ENCODE results near the gene BBIP1. TPM values are rescaled to one million over a fixed set of nuclear protein-coding genes. Genes with fewer than 3 reads are reported as not detected.
A peak's percentile ranks its signal among the peaks of the same experiment; 100 is the strongest.

Gene BBIP1, protein sequence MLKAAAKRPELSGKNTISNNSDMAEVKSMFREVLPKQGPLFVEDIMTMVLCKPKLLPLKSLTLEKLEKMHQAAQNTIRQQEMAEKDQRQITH
- 33.6 and 37.8 TPM in 2 replicates for total RNA-seq
- long read RNA-seq, transcript BBIP1-207 (4 exons, 2,119 nt) = major isoform, 18 of 37 reads
- long read RNA-seq, partial matches to known transcripts = 12 of 37 reads
- long read RNA-seq, other reads (novel, unspliced or antisense) = 3 of 37 reads

DNA sequence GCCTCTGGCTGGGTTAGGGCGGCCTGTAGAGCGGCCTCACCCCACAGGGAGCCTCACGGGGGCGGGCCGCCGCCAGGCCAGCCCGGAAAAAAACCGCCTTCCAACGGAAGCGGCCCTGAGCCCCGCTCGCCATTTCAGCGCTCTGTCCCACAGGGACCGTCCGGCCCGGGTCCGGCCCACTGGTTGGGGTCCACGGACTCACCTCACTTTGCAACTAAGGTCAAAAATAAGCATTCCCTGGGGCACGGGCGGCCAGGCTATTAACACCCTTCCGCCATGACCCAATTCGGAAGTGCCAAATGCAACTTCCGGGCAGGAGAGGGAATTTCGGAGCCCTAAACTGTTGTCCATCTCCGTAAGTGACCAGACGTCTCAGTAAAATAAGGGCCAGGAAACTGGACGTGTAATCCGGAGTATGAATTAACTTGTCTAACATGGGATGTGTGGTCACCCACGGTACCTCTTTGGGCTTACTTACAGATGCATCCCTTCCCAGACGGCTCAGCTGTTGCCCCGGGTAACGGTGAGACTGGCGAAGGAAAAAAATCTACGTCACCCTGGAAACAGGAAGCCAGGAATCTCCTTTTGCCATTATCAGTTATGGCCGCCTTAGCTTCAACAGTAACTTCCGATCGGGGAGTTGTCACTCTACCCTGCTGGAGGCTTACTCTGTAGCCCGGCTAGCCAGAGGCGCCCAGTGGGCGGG lies at the start of gene BBIP1:
Gene BBIP1 (minus strand): TSS at position 538 of the 706 bp plus-strand sequence. CDS start 1,023 bp downstream, outside the sequence.
- peak within 1 kb of the TSS; percentile 99 for H3K27ac Mint-ChIP-seq (ENCODE audit: unreplicated experiment)
- H3K4me1 Mint-ChIP-seq = peaks cover 36% of the 10 kb centered on the region
- TF ChIP-seq, protein P1, sequence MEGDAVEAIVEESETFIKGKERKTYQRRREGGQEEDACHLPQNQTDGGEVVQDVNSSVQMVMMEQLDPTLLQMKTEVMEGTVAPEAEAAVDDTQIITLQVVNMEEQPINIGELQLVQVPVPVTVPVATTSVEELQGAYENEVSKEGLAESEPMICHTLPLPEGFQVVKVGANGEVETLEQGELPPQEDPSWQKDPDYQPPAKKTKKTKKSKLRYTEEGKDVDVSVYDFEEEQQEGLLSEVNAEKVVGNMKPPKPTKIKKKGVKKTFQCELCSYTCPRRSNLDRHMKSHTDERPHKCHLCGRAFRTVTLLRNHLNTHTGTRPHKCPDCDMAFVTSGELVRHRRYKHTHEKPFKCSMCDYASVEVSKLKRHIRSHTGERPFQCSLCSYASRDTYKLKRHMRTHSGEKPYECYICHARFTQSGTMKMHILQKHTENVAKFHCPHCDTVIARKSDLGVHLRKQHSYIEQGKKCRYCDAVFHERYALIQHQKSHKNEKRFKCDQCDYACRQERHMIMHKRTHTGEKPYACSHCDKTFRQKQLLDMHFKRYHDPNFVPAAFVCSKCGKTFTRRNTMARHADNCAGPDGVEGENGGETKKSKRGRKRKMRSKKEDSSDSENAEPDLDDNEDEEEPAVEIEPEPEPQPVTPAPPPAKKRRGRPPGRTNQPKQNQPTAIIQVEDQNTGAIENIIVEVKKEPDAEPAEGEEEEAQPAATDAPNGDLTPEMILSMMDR (conservative IDR thresholded peaks at IDR 0.05) = peak; percentile 1
- DNase-seq (ENCODE audit: low read depth, low spot score) = no peak
- H3K27me3 Mint-ChIP-seq (ENCODE audit: low read depth) = no peaks in the 10 kb centered on the region
- no peaks in the 10 kb centered on the region for H3K36me3 Mint-ChIP-seq (ENCODE audit: low read depth)
- peak within 1 kb of the TSS; percentile 100 for H3K4me3 Mint-ChIP-seq
- H3K9me3 Mint-ChIP-seq = no peaks in the 10 kb centered on the region

DNA sequence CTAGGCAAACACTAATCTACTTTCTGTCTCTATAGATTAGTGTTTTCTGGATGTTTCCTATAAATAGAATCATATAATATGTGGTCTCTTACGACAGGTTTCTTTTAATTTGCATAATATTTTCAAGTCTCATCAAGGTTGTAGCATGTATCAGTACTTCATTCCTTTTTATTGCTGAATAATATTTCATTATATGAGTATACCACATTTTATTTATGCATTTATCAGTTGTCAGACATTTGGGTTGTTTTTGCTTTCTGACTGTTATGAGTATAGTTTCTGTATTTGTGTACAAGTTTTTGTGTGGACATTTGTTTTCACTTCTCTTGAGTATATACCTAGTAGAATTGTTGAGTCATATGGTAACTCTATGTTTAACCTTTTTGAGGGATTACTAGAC lies 48.7 kb upstream of the BBIP1 start:
- Mint-ChIP-seq H3K4me1 (peaks cover 5% of the 10 kb centered on the region), H3K4me3 (no peak overlapping the region), H3K27ac (ENCODE audit: unreplicated experiment) (no peak overlapping the region), H3K9me3 (no peaks in the 10 kb centered on the region), H3K27me3 (ENCODE audit: low read depth) (no peaks in the 10 kb centered on the region), H3K36me3 (ENCODE audit: low read depth) (no peaks in the 10 kb centered on the region)
- TF ChIP-seq, protein P1 (conservative IDR thresholded peaks at IDR 0.05) = no peak
- DNase-seq (ENCODE audit: low read depth, low spot score) = no peak

DNA sequence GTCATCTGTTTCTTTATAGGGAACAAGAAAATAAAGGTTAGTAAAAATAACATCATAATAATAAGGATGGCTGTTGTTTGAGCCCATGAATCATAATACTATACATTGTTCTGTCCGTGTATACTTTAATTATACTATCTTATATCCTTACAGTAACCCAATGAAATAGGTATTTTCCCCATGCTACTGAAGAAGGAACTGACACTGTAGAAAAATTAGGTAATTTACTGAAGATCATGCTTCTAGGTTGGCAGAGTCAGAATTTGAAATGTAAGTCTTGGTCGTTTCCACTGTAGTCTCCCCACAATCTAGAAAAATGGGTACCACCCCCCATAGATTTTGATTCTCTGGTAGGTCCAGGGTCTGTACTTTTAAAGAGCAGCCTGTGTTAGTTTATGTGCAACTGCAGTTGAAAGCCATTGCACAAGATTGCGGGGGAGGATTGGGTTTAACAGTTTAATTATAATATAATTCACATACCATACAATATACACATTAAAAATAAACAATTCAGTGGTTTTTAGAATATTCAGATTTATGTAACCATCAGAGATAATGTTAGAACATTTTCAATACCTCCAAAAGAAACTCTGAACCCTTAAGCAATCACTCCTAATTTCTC lies 48.1 kb upstream of the BBIP1 start:
- DNase-seq (ENCODE audit: low read depth, low spot score) = no peak
- Mint-ChIP-seq H3K27me3 (ENCODE audit: low read depth) (no peaks in the 10 kb centered on the region), H3K4me3 (no peak overlapping the region), H3K9me3 (no peaks in the 10 kb centered on the region), H3K4me1 (peaks cover 5% of the 10 kb centered on the region), H3K27ac (ENCODE audit: unreplicated experiment) (no peak overlapping the region), H3K36me3 (ENCODE audit: low read depth) (no peaks in the 10 kb centered on the region)
- TF ChIP-seq, protein P1 (conservative IDR thresholded peaks at IDR 0.05) = no peak

DNA sequence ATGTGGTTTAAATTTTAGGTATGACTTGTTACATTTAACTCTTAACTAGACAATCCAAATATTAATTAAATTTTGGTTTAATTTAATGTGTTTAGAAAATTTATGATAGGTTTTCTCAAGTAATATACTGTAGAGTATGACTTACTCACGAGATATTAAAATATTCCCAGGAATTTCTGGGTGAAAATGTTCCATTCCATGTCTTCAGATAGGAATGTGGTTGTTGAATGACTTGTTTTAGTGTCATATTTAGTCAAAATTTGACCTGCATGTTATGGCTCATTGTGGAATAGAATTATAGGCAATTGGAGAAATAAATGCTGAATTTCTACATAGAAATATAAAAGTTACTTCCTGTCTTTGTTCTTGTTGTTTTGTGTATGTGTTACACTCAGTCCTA lies 47.2 kb upstream of the BBIP1 start:
- Mint-ChIP-seq H3K36me3 (ENCODE audit: low read depth) (no peaks in the 10 kb centered on the region), H3K4me1 (peaks cover 5% of the 10 kb centered on the region), H3K27me3 (ENCODE audit: low read depth) (no peaks in the 10 kb centered on the region), H3K4me3 (no peak overlapping the region), H3K27ac (ENCODE audit: unreplicated experiment) (no peak overlapping the region), H3K9me3 (no peaks in the 10 kb centered on the region)
- no peak for DNase-seq (ENCODE audit: low read depth, low spot score)
- TF ChIP-seq, protein P1 (conservative IDR thresholded peaks at IDR 0.05) = no peak

DNA sequence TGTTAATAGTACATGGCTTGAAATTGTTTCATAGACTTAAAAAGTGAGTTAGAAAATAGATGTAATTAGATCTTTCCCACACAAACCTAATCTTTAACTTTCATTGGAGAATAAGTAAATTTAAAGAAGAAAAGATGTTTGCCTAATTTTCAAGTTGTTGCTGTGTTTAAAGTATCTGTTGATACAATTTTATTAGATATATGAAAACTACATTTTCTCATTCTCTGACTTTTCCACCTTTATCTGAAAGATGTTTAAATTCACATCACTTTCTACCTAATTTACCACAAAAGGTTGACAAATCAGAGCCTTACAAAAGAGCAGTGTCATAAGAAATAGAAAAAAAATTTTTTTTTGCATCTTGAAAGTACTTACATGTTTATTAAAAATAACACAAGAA lies 46.2 kb upstream of the BBIP1 start:
- peaks cover 5% of the 10 kb centered on the region for H3K4me1 Mint-ChIP-seq
- TF ChIP-seq, protein P1 (conservative IDR thresholded peaks at IDR 0.05) = no peak
- no peaks in the 10 kb centered on the region for H3K36me3 Mint-ChIP-seq (ENCODE audit: low read depth)
- DNase-seq (ENCODE audit: low read depth, low spot score) = no peak
- H3K9me3 Mint-ChIP-seq = no peaks in the 10 kb centered on the region
- H3K4me3 Mint-ChIP-seq = no peak overlapping the region
- no peaks in the 10 kb centered on the region for H3K27me3 Mint-ChIP-seq (ENCODE audit: low read depth)
- H3K27ac Mint-ChIP-seq (ENCODE audit: unreplicated experiment) = no peak overlapping the region
